HS-27A (cell line): ENCODE data around the gene WNT5B.

Experiments used
- DNase-seq: peaks from one replicate; pipeline ENCODE4 v3.0.0-alpha.2; 2012; ENCODE audit warnings: low read depth, missing footprints

Gene WNT5B

GRCh38 chr12:1628666-1629337, at the start of gene WNT5B:
Gene WNT5B, plus strand, starts transcription at chr12:1629231. Its CDS starts 2,124 bp downstream, at chr12:1631355.
- DNase-seq: no peak

DNA sequence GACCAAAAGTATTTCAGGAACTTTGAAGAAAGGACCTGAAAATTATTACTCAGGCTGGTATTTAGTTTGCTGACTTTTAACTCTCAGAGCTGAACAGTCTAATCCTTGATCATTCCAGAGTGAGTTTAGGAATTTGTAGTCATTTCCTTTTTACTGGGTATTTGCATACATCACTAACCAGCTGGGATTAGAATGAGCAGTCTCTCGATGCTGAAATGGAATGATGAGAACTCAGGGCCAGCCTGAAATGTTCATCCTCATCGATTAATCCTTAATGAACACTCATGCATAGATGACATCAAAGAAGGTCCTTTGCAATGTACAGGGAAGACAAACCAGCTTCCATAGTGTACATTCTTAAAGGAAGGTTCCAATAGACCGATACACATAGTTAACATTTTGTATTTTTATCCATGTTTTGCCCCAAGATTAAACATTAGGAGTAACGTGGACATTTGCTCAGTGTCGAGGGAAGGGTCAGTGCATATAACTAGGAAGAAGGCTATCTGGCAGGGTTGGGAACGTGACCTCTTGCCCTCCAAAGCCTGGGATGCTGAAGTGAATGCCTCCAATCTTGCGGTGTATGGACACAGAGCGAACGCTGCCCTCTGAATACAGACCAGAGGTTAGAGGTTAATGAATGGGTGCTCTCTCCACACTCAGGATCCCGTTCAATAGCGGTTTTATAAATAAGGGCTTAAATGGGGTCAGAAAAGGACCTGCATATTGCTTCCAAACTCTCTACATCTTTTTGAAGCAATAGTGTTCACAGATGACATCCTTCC, 49.2 kb upstream of the WNT5B start:
- no peak for DNase-seq

GRCh38 chr12:1580526-1580925, 48.5 kb upstream of the WNT5B start:
- DNase-seq: no peak

GRCh38 chr12:1581973-1582708, 46.9 kb upstream of the WNT5B start:
- DNase-seq: no peak

GRCh38 chr12:1582709-1583050, 46.4 kb upstream of the WNT5B start:
- DNase-seq: no peak

DNA sequence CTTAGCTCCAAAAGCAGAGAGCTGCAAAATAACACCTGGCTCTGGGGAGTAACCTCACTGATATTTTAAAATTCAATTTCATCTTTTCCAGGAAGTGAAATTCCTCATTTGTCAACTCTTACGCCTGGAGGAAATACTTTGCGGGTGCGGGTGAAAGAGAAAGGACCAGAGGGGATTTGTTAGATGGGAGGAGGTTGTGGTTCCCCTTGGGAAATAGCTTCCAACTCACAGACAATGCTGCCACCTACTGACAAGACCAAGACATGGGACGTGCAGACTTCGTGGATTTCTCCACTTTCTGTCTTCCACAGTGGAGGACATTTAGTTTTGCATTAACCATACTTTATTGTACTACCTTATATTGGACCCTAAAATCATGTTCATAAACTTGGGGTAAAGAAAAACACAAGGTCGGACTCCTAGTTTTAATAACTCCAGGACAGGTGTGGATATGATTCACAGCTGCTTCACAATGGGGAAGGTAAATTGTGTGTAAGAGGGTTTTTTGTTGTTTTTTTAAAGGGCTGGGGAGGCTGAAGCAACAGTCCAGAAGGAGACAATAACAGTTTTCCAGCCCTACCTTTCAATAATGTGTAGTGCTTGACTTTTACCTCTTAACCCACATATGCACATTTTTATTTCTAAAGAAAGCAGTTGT, 45.5 kb upstream of the WNT5B start:
- DNase-seq: peak; percentile 84

GRCh38 chr12:1584326-1584725, 44.7 kb upstream of the WNT5B start:
- DNase-seq: no peak

DNA sequence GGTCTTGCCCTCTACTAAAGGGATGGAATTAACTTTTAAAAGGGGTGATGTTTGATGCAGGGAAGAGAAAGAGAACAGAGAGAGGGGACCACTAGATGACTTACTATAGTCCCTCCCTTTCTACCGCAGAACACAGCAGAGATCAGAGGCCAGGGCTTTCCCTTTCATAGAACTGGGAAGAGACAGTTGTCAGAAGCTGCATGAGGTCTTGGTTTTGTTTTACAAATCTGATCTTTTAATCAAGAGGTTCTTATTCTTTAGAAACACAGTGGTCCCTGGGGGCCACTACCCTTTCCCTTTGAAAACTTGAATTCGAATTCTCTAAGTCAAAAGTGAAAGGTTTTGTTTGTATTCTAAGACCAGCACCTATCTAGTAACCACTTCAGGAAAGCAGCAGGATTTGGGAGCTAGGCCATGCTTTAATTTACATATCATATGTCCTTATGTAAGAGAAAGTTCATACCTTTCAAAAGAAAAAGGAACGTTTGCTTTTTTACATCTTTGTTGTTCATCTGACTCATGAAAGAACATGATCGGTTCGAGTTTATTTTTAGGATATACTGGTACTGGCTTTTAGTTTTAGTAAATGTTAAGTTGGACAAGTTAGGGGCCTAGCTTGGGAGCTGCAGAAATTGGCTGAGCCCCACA, 41.0 kb upstream of the WNT5B start:
- DNase-seq: no peak

DNA sequence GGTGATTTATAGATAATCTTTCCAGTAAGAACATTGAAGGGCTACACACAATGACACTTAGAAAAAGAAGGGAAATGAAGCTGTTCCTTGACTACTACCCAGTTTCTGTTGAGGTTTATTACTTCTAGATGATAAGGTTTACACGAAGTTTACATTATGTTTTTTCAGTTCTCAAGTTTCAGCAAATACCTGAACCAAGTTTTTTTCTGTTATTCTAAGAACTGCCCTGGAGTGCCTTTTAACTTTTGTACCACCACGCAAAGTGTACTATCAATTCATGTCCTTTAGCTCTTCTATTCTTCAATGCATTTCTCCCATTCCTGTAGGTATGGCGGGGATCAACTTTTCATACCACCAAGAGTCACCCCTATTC, 40.5 kb upstream of the WNT5B start:
- DNase-seq: no peak

DNA sequence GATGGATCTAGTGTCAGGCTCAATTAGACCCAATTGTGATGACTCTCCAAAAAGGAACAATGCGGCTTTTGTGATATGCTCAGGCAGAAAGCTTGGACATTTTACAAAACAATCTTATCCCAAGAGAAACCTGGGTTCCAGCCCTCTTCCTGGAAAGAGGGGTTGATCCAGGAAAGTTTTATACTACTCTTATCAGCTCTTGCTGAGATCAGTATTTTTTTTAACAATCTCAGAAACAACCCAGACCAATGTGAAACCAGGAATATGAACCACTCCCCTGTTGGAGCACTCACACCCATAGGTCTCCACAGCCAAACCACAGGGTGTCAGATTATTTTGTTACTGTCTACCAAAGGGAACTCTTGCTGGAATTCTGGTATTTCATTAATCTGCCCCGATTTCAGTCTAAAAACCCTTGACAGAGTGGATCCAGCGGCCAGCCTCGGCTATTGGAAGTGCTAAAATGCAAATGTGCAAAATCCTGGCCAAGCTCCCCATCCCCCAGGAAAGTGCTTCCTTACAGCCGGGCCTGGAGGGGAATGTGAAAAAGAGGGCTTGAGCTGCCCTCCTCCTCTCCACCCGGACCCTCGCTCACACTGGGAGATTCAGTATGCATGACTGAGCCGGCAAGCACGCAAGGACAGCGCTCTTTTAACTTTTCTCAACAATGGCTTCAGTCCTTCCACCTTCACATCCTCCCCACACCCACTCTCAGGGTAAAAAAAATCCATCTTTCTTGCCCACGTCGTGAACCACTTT, 38.6 kb upstream of the WNT5B start:
- DNase-seq: no peak

DNA sequence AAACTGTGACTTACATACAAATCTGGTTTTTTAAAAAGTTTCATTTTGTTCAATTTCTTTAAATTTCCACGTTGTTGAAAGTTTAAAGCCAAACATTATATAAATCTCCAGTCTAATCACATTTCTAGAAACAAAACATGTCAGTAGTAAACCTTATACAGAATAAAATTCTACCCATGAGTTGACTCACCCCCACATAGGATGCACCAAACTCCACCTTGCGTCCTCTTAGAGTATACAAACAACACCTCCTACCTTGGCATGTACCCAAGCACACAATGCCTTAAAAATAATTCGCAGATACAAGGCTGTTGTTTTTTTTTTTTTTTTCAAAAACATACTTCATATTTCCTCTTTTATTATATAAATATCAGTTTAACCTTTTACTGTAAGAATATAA, 38.0 kb upstream of the WNT5B start:
- DNase-seq: no peak

DNA sequence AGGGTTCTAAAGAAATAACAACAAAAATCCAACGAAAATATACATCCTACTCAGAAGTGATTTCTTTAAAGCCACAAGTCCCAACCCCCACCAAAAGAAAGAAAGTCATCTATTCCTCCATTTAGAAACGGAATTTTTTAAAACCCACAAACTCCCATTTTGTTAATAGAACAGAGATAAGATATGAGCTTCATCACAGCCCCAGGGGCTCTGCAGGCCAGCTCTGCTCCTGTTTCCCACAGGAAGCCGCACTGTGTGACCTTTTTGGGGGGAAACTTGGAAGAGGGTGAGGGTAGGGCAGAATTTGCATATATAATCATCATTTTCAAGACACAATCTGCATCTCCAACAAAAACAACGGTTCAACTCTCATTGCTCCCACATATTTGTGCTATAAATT, 37.5 kb upstream of the WNT5B start:
- DNase-seq: no peak

DNA sequence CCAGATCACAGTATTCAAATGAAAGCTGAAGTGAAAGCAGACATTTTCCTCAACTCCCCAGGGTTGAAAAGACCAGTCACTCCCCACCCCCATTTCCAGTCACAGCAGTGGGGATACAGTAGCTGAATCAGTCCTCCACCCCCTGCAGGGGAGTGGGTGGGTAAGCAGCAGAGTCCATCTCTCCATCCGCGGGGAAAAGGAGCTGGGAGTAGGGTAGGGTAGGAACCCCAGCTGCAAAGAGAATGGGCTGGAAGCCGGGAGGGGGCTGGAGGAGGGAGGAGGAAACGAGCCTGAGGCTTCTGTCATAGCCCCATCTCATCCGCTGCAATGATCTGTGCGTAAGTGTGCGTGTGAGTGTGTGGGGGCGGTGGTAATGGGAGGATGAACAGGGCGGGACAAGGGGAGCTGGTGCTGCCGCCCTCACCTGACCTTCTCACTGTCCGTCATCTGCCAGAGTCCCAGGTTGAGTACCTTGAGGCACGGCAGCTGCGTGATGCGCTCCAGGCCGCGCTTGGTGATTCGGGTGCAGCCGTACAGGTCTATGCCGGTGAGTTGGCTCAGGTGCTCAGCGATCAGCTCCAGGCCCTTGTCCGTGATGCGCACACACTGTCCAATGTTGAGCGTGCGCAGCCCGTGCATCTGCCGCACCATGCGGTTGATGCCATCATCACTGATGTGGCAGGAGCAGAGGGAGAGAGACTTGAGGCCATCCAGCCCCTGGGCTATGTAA, 36.4 kb upstream of the WNT5B start:
- no peak for DNase-seq

DNA sequence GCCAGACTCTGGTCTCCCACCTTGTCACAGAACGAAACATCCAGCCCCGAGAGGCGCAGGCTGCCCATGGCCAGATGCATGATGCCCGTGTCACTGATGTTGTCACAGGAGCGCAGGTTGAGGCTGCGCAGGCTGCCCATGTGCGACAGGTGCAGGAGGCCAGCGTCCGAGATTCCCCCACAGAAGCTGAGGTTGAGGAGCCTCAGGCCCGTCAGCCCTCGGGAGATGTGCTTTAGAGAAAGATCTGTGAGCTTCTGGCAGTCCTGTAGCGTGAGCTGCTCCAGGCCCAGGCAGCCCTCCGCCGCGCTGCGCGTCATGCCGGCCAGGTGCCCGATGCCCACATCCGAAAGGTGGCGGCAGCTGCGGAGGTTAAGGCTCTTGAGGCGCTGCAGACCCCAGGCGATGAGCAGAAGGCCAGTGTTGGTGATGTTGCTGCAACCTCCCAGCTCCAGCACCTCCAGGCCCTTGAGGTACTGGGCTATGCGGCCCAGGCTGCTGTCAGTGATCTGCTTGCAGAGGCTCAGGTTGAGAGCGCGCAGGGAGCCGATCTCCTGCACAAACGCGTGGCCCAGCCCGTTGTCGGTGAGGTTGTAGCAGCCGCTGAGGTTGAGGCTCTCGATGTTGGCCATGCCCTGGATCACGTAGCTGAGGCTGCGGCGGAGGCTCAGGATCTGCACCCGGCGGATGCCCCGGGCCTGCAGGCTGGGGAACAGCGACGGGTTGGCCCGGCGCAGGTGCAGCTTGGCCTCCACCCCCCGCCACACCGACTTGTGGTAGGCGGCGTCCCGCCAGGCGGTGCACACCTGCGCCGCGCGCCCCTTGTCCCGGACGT, 35.6 kb upstream of the WNT5B start:
- no peak for DNase-seq

DNA sequence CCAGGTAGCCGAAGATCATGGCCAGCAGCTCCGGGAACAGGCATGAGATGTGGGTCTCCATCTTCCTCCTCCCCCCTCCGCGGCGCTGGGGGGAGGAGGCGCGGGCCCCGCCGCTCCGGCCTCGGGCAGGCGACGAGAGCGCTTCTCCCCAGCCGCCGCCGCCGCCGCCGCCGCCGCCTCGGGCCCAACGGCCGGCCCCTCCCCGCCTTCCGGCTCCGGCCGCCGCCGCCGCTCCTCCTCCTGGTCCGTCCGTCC, 35.1 kb upstream of the WNT5B start:
- no peak for DNase-seq

- DNase-seq: peak; percentile 68
Observed at GRCh38 chr12:1594261-1595025, 34.6 kb upstream of the WNT5B start, which contains the start of gene FBXL14. Gene FBXL14, minus strand, starts transcription at chr12:1594581. Its CDS starts 515 bp downstream, at chr12:1594066.

GRCh38 chr12:1595026-1595561, 33.9 kb upstream of the WNT5B start:
- no peak for DNase-seq

DNA sequence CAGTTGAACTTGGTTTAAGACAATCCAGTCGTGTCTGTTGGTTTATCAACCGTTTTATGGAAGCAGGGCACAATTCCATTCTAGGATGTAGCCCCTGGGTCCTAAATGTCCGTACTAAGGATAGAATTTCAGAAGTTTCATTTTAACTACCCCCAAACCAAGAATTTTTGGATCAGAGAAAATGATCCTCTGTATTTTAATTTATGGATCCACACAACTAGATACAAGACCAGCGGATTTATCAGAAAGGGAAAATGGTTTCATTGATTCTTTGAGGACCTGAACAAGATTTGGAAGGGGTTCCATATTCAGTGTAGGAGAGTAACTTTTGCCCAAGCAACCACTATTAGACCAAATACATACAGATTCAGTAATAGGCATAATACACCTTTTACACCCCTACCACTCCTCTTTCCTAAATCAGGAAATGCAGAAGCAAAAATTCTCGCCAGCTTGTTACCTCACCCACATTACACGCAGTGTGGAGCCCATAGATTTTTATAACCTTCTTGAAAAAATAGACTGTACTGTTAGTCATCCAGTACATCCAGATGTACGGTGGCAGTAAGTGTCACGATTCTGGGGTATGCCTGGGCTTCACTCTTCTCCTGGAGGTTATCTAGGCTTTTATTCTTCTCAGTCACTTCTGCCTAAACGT, 33.2 kb upstream of the WNT5B start:
- DNase-seq: no peak
